Trophoblast cell (in vitro differentiated cells and primary cell): ENCODE data around the gene PLXND1. TPM values are rescaled to one million over a fixed set of nuclear protein-coding genes. Genes with fewer than 3 reads are reported as not detected.

Experiments
- DNase-seq, 2 donors: peaks; one replicate each; pipeline ENCODE4 v3.0.0-alpha.2; 2016
- H2AFZ ChIP-seq: 2 replicates; pipeline ENCODE4 v1.6.1; 2013; ENCODE audit warnings: low read length, moderate library complexity, mild to moderate bottlenecking; ENCODE audit not compliant: insufficient read depth, poor library complexity
- H2AK5ac ChIP-seq: 2 replicates; pipeline ENCODE4 v1.6.1; 2013; ENCODE audit warnings: mild to moderate bottlenecking, low read length
- H2BK120ac ChIP-seq: 2 replicates; pipeline ENCODE4 v1.6.1; 2013; ENCODE audit warnings: low read length, mild to moderate bottlenecking, moderate library complexity; ENCODE audit not compliant: insufficient read depth, poor library complexity
- H2BK12ac ChIP-seq: 2 replicates; pipeline ENCODE4 v1.6.1; 2013; ENCODE audit warnings: mild to moderate bottlenecking, low read length, moderate library complexity
- H2BK5ac ChIP-seq: 2 replicates; pipeline ENCODE4 v1.6.1; 2013; ENCODE audit warnings: low read length, low read depth, moderate library complexity, mild to moderate bottlenecking; ENCODE audit not compliant: poor library complexity
- H3K14ac ChIP-seq: 2 replicates; pipeline ENCODE4 v1.6.1; 2013; ENCODE audit warnings: mild to moderate bottlenecking, low read length
- H3K18ac ChIP-seq: 2 replicates; pipeline ENCODE4 v1.6.1; 2013; ENCODE audit warnings: mild to moderate bottlenecking, low read length
- H3K23ac ChIP-seq: 2 replicates; pipeline ENCODE4 v1.6.1; 2013; ENCODE audit warnings: low read length
- H3K27ac ChIP-seq: 2 replicates; pipeline ENCODE4 v1.5.1; 2013; ENCODE audit warnings: low read depth, mild to moderate bottlenecking, inconsistent platforms, low read length, moderate library complexity
- H3K27me3 ChIP-seq: 2 replicates; pipeline ENCODE4 v1.6.1; 2013; ENCODE audit warnings: inconsistent platforms, mild to moderate bottlenecking, low read length, moderate library complexity; ENCODE audit not compliant: insufficient read depth
- H3K36me3 ChIP-seq, 2 experiments: 1 replicate in 1 of 2; 2 replicates in 1 of 2; pipeline ENCODE4 v1.6.1; 2013; ENCODE audit warnings: low read length in 2 of 2, mild to moderate bottlenecking in 2 of 2, moderate library complexity in 1 of 2; ENCODE audit not compliant: insufficient read depth in 2 of 2, control insufficient read depth in 1 of 2
- H3K4ac ChIP-seq: 2 replicates; pipeline ENCODE4 v1.6.1; 2013; ENCODE audit warnings: low read depth, mild to moderate bottlenecking, low read length, moderate library complexity
- H3K4me1 ChIP-seq, 2 experiments: 1 replicate in 1 of 2; 2 replicates in 1 of 2; pipeline ENCODE4 v1.6.1; 2013; ENCODE audit warnings: low read length in 2 of 2, mild to moderate bottlenecking in 2 of 2, moderate library complexity in 1 of 2; ENCODE audit not compliant: insufficient read depth in 2 of 2, control insufficient read depth in 1 of 2
- H3K4me2 ChIP-seq: 2 replicates; pipeline ENCODE4 v1.6.1; 2013; ENCODE audit warnings: inconsistent platforms, mild to moderate bottlenecking, low read length, moderate library complexity
- H3K4me3 ChIP-seq: 2 replicates; pipeline ENCODE4 v1.5.1; 2013; ENCODE audit warnings: mild to moderate bottlenecking, low read depth, low read length, inconsistent platforms
- H3K79me1 ChIP-seq: one replicate; pipeline ENCODE4 v1.6.1; 2013; ENCODE audit warnings: low read length
- H3K79me2 ChIP-seq: 2 replicates; pipeline ENCODE4 v1.6.1; 2013; ENCODE audit warnings: low read length, mild to moderate bottlenecking; ENCODE audit not compliant: control insufficient read depth, insufficient read depth, poor library complexity
- H3K9ac ChIP-seq: 2 replicates; pipeline ENCODE4 v1.6.1; 2013; ENCODE audit warnings: mild to moderate bottlenecking, low read length
- H3K9me3 ChIP-seq: 2 replicates; pipeline ENCODE4 v1.6.1; 2013; ENCODE audit warnings: low read depth, mild to moderate bottlenecking, control low read depth, inconsistent platforms, low read length; ENCODE audit not compliant: insufficient read depth
- H4K12ac ChIP-seq: 2 replicates; pipeline ENCODE4 v1.6.1; 2013; ENCODE audit warnings: low read depth, mild to moderate bottlenecking, low read length, moderate library complexity
- H4K8ac ChIP-seq: 2 replicates; pipeline ENCODE4 v1.6.1; 2013; ENCODE audit warnings: low read depth, mild to moderate bottlenecking, low read length, moderate library complexity
- H4K91ac ChIP-seq: one replicate; pipeline ENCODE4 v1.6.1; 2013; ENCODE audit warnings: low read depth, mild to moderate bottlenecking, low read length, moderate library complexity
- WGBS: extraction: QIAGEN DNeasy Blood & Tissue Kit; methylation state at CpG from one replicate; pipeline ENCODE4 v1.1.7; 2013; ENCODE audit warnings: missing lambda C conversion rate; ENCODE audit not compliant: insufficient read length, insufficient coverage; ENCODE audit errors: extremely low coverage; 5-methylcytosine and 5-hydroxymethylcytosine counted together
- polyA plus RNA-seq: library from polyadenylated mRNA; stranded (reverse); fragments of 200-250 nt; gene quantifications from 2 replicates; pipeline ENCODE4 v1.2.3, GENCODE V29; 2013

Gene PLXND1
- polyA plus RNA-seq = 282 and 293 TPM in 2 replicates

- H4K91ac ChIP-seq = peak within 1 kb of the TSS; percentile 98
- H3K18ac ChIP-seq = peak within 1 kb of the TSS; percentile 96
- peak within 1 kb of the TSS; percentile 97 for H3K14ac ChIP-seq
- peak within 1 kb of the TSS; percentile 93 for H3K4ac ChIP-seq
- peak within 1 kb of the TSS; percentile 93 for H2BK120ac ChIP-seq
- H2BK5ac ChIP-seq = peak within 1 kb of the TSS; percentile 95
- no CpG with 5 or more reads among the region's 96 CpGs for WGBS
- peak within 1 kb of the TSS; percentile 99 for H2AK5ac ChIP-seq
- peaks cover 3% of the 10 kb centered on the region for H3K9me3 ChIP-seq
- peak within 1 kb of the TSS; percentile 97 for H3K27ac ChIP-seq
- H3K36me3 ChIP-seq = peaks cover 0 to under 1% of the 10 kb centered on the region in 2 experiments
- H3K79me1 ChIP-seq = peaks cover 70% of the 10 kb centered on the region
- no peak within 1 kb of the TSS for H3K23ac ChIP-seq
- H4K8ac ChIP-seq = peak within 1 kb of the TSS; percentile 93
- H2BK12ac ChIP-seq = peak within 1 kb of the TSS; percentile 94
- peaks cover 52 to 65% of the 10 kb centered on the region in 2 experiments for H3K4me1 ChIP-seq
- peak within 1 kb of the TSS; percentile 75 for H3K4me2 ChIP-seq
- peak within 1 kb of the TSS; percentile 94 for H3K9ac ChIP-seq
- H3K79me2 ChIP-seq = peaks cover 52% of the 10 kb centered on the region
- H3K4me3 ChIP-seq = peak within 1 kb of the TSS; percentile 96
- DNase-seq = peak in 1 of 2 donors; percentile 53
- H4K12ac ChIP-seq = peak within 1 kb of the TSS; percentile 89
- peak within 1 kb of the TSS; percentile 39 for H2AFZ ChIP-seq
- no peaks in the 10 kb centered on the region for H3K27me3 ChIP-seq
Measured at GRCh38 chr3:129606636-129607390, at the start of gene PLXND1. Gene PLXND1, minus strand, starts transcription at chr3:129606676. Its CDS starts 37 bp downstream, at chr3:129606639.

GRCh38 chr3:129655291-129655700, 48.8 kb upstream of the PLXND1 start:
- H4K91ac ChIP-seq = peak overlapping the region; percentile 33
- H2BK120ac ChIP-seq = no peak overlapping the region
- H3K79me2 ChIP-seq = no peaks in the 10 kb centered on the region
- DNase-seq = no peak
- H3K27me3 ChIP-seq = no peaks in the 10 kb centered on the region
- no peak overlapping the region for H2BK5ac ChIP-seq
- no peak overlapping the region for H3K9ac ChIP-seq
- H3K4me3 ChIP-seq = no peak overlapping the region
- H4K12ac ChIP-seq = no peak overlapping the region
- no peak overlapping the region for H3K4me2 ChIP-seq
- H3K79me1 ChIP-seq = peaks cover 8% of the 10 kb centered on the region
- peaks cover 0 to 11% of the 10 kb centered on the region in 2 experiments for H3K36me3 ChIP-seq
- no peaks in the 10 kb centered on the region for H3K9me3 ChIP-seq
- H3K4ac ChIP-seq = no peak overlapping the region
- no peak overlapping the region for H2AK5ac ChIP-seq
- WGBS = no CpG with 5 or more reads among the region's 4 CpGs
- no peak overlapping the region for H2AFZ ChIP-seq
- peaks cover 0 to 15% of the 10 kb centered on the region in 2 experiments for H3K4me1 ChIP-seq
- H3K18ac ChIP-seq = no peak overlapping the region
- peak overlapping the region; percentile 37 for H3K14ac ChIP-seq
- no peak overlapping the region for H3K27ac ChIP-seq
- H2BK12ac ChIP-seq = peak overlapping the region; percentile 17
- no peak overlapping the region for H3K23ac ChIP-seq
- no peak overlapping the region for H4K8ac ChIP-seq

- H4K91ac ChIP-seq = no peak overlapping the region
- H3K4ac ChIP-seq = no peak overlapping the region
- H2AFZ ChIP-seq = no peak overlapping the region
- peak overlapping the region; percentile 44 for H4K8ac ChIP-seq
- H3K9ac ChIP-seq = no peak overlapping the region
- no peaks in the 10 kb centered on the region for H3K9me3 ChIP-seq
- no CpG with 5 or more reads among the region's 1 CpG for WGBS
- H3K27ac ChIP-seq = no peak overlapping the region
- H3K18ac ChIP-seq = no peak overlapping the region
- H3K23ac ChIP-seq = no peak overlapping the region
- H3K27me3 ChIP-seq = no peaks in the 10 kb centered on the region
- no peaks in the 10 kb centered on the region for H3K79me2 ChIP-seq
- no peak for DNase-seq
- H3K4me3 ChIP-seq = no peak overlapping the region
- no peak overlapping the region for H2BK5ac ChIP-seq
- H4K12ac ChIP-seq = no peak overlapping the region
- no peak overlapping the region for H3K14ac ChIP-seq
- no peak overlapping the region for H2AK5ac ChIP-seq
- no peak overlapping the region for H2BK12ac ChIP-seq
- no peak overlapping the region for H2BK120ac ChIP-seq
- no peak overlapping the region for H3K4me2 ChIP-seq
- H3K4me1 ChIP-seq = peaks cover 0 to 15% of the 10 kb centered on the region in 2 experiments
- peaks cover 0 to 8% of the 10 kb centered on the region in 2 experiments for H3K36me3 ChIP-seq
- peaks cover 6% of the 10 kb centered on the region for H3K79me1 ChIP-seq
Measured at GRCh38 chr3:129654131-129654530, 47.7 kb upstream of the PLXND1 start.

- Histone ChIP-seq H3K4me3 (no peak overlapping the region), H2BK12ac (no peak overlapping the region), H2AFZ (no peak overlapping the region), H4K91ac (no peak overlapping the region), H3K14ac (no peak overlapping the region), H3K79me1 (peaks cover 6% of the 10 kb centered on the region), H3K27me3 (no peaks in the 10 kb centered on the region), H2BK120ac (no peak overlapping the region), H3K9ac (no peak overlapping the region), H3K9me3 (no peaks in the 10 kb centered on the region), H3K4me2 (no peak overlapping the region), H3K4ac (no peak overlapping the region), H4K8ac (no peak overlapping the region), H2AK5ac (no peak overlapping the region), H3K27ac (no peak overlapping the region), H3K79me2 (no peaks in the 10 kb centered on the region), H3K23ac (no peak overlapping the region), H2BK5ac (no peak overlapping the region), H3K4me1 (peaks cover 0 to 13% of the 10 kb centered on the region in 2 experiments), H3K36me3 (peaks cover 0 to 8% of the 10 kb centered on the region in 2 experiments), H4K12ac (no peak overlapping the region), H3K18ac (no peak overlapping the region)
- DNase-seq = no peak
- no CpG with 5 or more reads among the region's 1 CpG for WGBS
Measured at GRCh38 chr3:129653019-129653418, 46.5 kb upstream of the PLXND1 start.
